CD4-positive, alpha-beta T cell (primary cell): ENCODE results near the gene PTPRZ1. TPM values are rescaled to one million over a fixed set of nuclear protein-coding genes. Genes with fewer than 3 reads are reported as not detected.

Source experiments
- ATAC-seq: fragments of 200-7000 bp; cut with Tn5 transposase; one replicate; pipeline ENCODE4 v1.10.0; 2022; ENCODE audit warnings: mild to moderate bottlenecking; ENCODE audit not compliant: poor library complexity
- CTCF ChIA-PET: fragments of 350-600 bp; sonication (Branson Sonifier 250); formaldehyde crosslinking; loops from one replicate; lab custom pipeline; 2021; ENCODE audit warnings: antibody characterized with exemption, inconsistent platforms; lab: Charles Lee
- POLR2A ChIA-PET: fragments of 350-600 bp; sonication (Branson Sonifier 250); formaldehyde crosslinking; loops from one replicate; lab custom pipeline; 2021; ENCODE audit warnings: antibody characterized with exemption, inconsistent platforms; lab: Charles Lee
- DNase-seq, 14 experiments: peaks; one replicate each; pipeline ENCODE4 v3.0.0-alpha.2; 2013 to 2020; ENCODE audit warnings: mixed read lengths in 2 of 14
- H3K27ac ChIP-seq, 2 donors: one replicate each; pipeline versions ENCODE4 v1.5.1 to v1.7.0; 2013; ENCODE audit warnings: low read length in 2 of 2, low read depth in 1 of 2, mild to moderate bottlenecking in 1 of 2
- H3K27me3 ChIP-seq, 2 experiments: 1 replicate in 1 of 2; 2 replicates in 1 of 2; pipeline versions ENCODE4 v1.6.1 to v1.7.0; 2013; ENCODE audit warnings: low read length in 2 of 2, control low read depth in 1 of 2, mild to moderate bottlenecking in 1 of 2, moderate library complexity in 1 of 2; ENCODE audit not compliant: insufficient read depth in 2 of 2, control insufficient read depth in 1 of 2
- H3K36me3 ChIP-seq: one replicate; pipeline ENCODE4 v1.6.1; 2013; ENCODE audit warnings: low read length, control low read depth; ENCODE audit not compliant: insufficient read depth
- H3K4me1 ChIP-seq: one replicate; pipeline ENCODE4 v1.6.1; 2013; ENCODE audit warnings: low read length, control low read depth; ENCODE audit not compliant: insufficient read depth
- H3K4me3 ChIP-seq: one replicate; pipeline ENCODE4 v1.5.1; 2013; ENCODE audit warnings: mild to moderate bottlenecking, low read length, moderate library complexity
- H3K9me3 ChIP-seq, 2 experiments: 1 replicate in 1 of 2; 2 replicates in 1 of 2; pipeline versions ENCODE4 v1.6.1 to v1.7.0; 2013; ENCODE audit warnings: low read length in 2 of 2, mild to moderate bottlenecking in 2 of 2, control low read depth in 1 of 2, moderate library complexity in 1 of 2; ENCODE audit not compliant: control insufficient read depth in 1 of 2, insufficient read depth in 1 of 2
- H3K27ac Mint-ChIP-seq: one replicate; pipeline ENCODE4 v1.8.0; 2020; ENCODE audit warnings: mixed read lengths
- H3K27me3 Mint-ChIP-seq: one replicate; pipeline ENCODE4 v1.8.0; 2021; ENCODE audit warnings: mixed read lengths
- H3K36me3 Mint-ChIP-seq: one replicate; pipeline ENCODE4 v1.8.0; 2021; ENCODE audit warnings: low read depth, mixed read lengths
- H3K4me1 Mint-ChIP-seq: one replicate; pipeline ENCODE4 v1.8.0; 2021; ENCODE audit warnings: low read depth, mixed read lengths
- H3K4me3 Mint-ChIP-seq: one replicate; pipeline ENCODE4 v1.8.0; 2020; ENCODE audit warnings: mild to moderate bottlenecking, mixed read lengths
- H3K9me3 Mint-ChIP-seq: one replicate; pipeline ENCODE4 v1.8.0; 2020; ENCODE audit warnings: mixed read lengths
- CTCF ChIP-seq: fragments of 200-600 bp; IDR thresholded peaks from one replicate; pipeline ENCODE4 v1.8.0; 2022; ENCODE audit warnings: antibody characterized with exemption, mild to moderate bottlenecking
- intact Hi-C, 2 experiments: fragments of 100-400 bp; cut with DNase I in 1 of 2; cut with micrococcal nuclease in 1 of 2; formaldehyde crosslinking; loops; one replicate each; pipeline versions ENCODE4 v1.15.1 to v1.9.0; 2023 to 2025; cut with DNase I, micrococcal nuclease
- total RNA-seq, 174 experiments: library from RNA in 2 of 174; stranded (reverse) in 2 of 174; gene quantifications; one replicate each; pipeline ENCODE4 v1.2.3 and lab custom pipeline; 2021 to 2026

PTPRZ1 gene
- total RNA-seq, 2 experiments from 2014 or later, result not detected

GRCh38 chr7:121882731-121883130 is 9.8 kb downstream of the PTPRZ1 start:
- ATAC-seq (no peak), DNase-seq (no peak)
- Mint-ChIP-seq H3K27ac (no peak overlapping the region), H3K4me1 (no peaks in the 10 kb centered on the region), H3K4me3 (no peak overlapping the region), H3K9me3 (peaks cover 8% of the 10 kb centered on the region), H3K27me3 (no peaks in the 10 kb centered on the region), H3K36me3 (no peaks in the 10 kb centered on the region)
- Histone ChIP-seq H3K36me3 (no peaks in the 10 kb centered on the region), H3K4me3 (no peak overlapping the region), H3K9me3 (no peaks in the 10 kb centered on the region), H3K4me1 (no peaks in the 10 kb centered on the region), H3K27ac (no peak overlapping the region), H3K27me3 (no peaks in the 10 kb centered on the region)
- ChIA-PET CTCF (no interaction called here), POLR2A (no interaction called here)
- intact Hi-C loops, result no loop called here
- no peak for TF ChIP-seq CTCF

GRCh38 chr7:121885166-121885920 is 12.4 kb downstream of the PTPRZ1 start:
- H3K4me1 Mint-ChIP-seq, result no peaks in the 10 kb centered on the region
- no peaks in the 10 kb centered on the region for H3K9me3 ChIP-seq
- no peak for TF ChIP-seq CTCF
- DNase-seq (no peak), ATAC-seq (no peak)
- no peaks in the 10 kb centered on the region for H3K27me3 Mint-ChIP-seq
- no peaks in the 10 kb centered on the region for H3K36me3 Mint-ChIP-seq
- ChIA-PET CTCF (no interaction called here), POLR2A (no interaction called here)
- H3K36me3 ChIP-seq, result no peaks in the 10 kb centered on the region
- H3K9me3 Mint-ChIP-seq, result peaks cover 8% of the 10 kb centered on the region
- intact Hi-C loops, result no loop called here
- no peak overlapping the region for H3K27ac ChIP-seq
- H3K27me3 ChIP-seq, result no peaks in the 10 kb centered on the region
- no peaks in the 10 kb centered on the region for H3K4me1 ChIP-seq
- H3K27ac Mint-ChIP-seq, result no peak overlapping the region
- H3K4me3 ChIP-seq, result no peak overlapping the region
- no peak overlapping the region for H3K4me3 Mint-ChIP-seq

- ATAC-seq, result no peak
- no peak overlapping the region for H3K27ac ChIP-seq
- H3K27ac Mint-ChIP-seq, result no peak overlapping the region
- ChIA-PET POLR2A (no interaction called here), CTCF (no interaction called here)
- no peak for TF ChIP-seq CTCF
- no peaks in the 10 kb centered on the region for H3K36me3 ChIP-seq
- H3K4me3 ChIP-seq, result no peak overlapping the region
- no peaks in the 10 kb centered on the region for H3K27me3 ChIP-seq
- H3K4me1 ChIP-seq, result no peaks in the 10 kb centered on the region
- H3K27me3 Mint-ChIP-seq, result no peaks in the 10 kb centered on the region
- intact Hi-C loops, result no loop called here
- H3K4me1 Mint-ChIP-seq, result no peaks in the 10 kb centered on the region
- H3K4me3 Mint-ChIP-seq, result no peak overlapping the region
- peaks cover 4% of the 10 kb centered on the region for H3K9me3 Mint-ChIP-seq
- H3K36me3 Mint-ChIP-seq, result no peaks in the 10 kb centered on the region
- no peaks in the 10 kb centered on the region for H3K9me3 ChIP-seq
- DNase-seq, result no peak
Measured at GRCh38 chr7:121887634-121888033, 14.7 kb downstream of the PTPRZ1 start.
